ENCODE data around the gene PDE4A. TPM values are rescaled to one million over a fixed set of nuclear protein-coding genes. Genes with fewer than 3 reads are reported as not detected.

The PDE4A gene
- total and polyA plus RNA-seq, 2 of the 13 experiments (the other 11 are each of a cell fraction or from before 2014, with no cell fraction given), result 1.1 to 4.1 TPM

GRCh38 chr19:10503002-10503789, 82.9 kb downstream of the PDE4A start, which contains the start of gene KEAP1 (continued):
- peak; percentile 73; the same call in 1 of the 2 replicates for TF ChIP-seq NFAT5 (CRISPR knock-in tag; IDR thresholded peaks at IDR 0.05)
- TF ChIP-seq SMAD1 (CRISPR knock-in tag; IDR thresholded peaks at IDR 0.05; ENCODE audit: borderline replicate concordance, low read depth), result no peak
- TF ChIP-seq GATA4 (IDR thresholded peaks at IDR 0.05; ENCODE audit: borderline replicate concordance, low read depth), result no peak
- no peak for TF ChIP-seq CHD2 (IDR thresholded peaks at IDR 0.05; ENCODE audit: low read depth, low read length)
- no peak; the same call in 1 of the 2 replicates for TF ChIP-seq ZNF724P (CRISPR knock-in tag; IDR thresholded peaks at IDR 0.05; ENCODE audit: borderline replicate concordance)
- no peak; a peak in 1 of 4 replicates for TF ChIP-seq POLR2A (IDR thresholded peaks at IDR 0.05; ENCODE audit: insufficient read depth in 1 of 2, low read depth in 2 of 2, low read length in 2 of 2)
- TF ChIP-seq MYNN (CRISPR knock-in tag; IDR thresholded peaks at IDR 0.05; ENCODE audit: low read depth), result no peak
- no peak for TF ChIP-seq THAP7 (CRISPR knock-in tag; IDR thresholded peaks at IDR 0.05)
- no peak for TF ChIP-seq TSC22D2 (CRISPR knock-in tag; IDR thresholded peaks at IDR 0.05; ENCODE audit: borderline replicate concordance)
- no peak for TF ChIP-seq HNRNPUL1 (IDR thresholded peaks at IDR 0.05; ENCODE audit: low read depth, low read length)
- no peak for TF ChIP-seq ELF4 (CRISPR knock-in tag; IDR thresholded peaks at IDR 0.05; ENCODE audit: borderline replicate concordance)
- TF ChIP-seq MBNL3 (CRISPR knock-in tag; conservative IDR thresholded peaks at IDR 0.05), result no peak
- TF ChIP-seq NR2C2 (CRISPR knock-in tag; IDR thresholded peaks at IDR 0.05; ENCODE audit: borderline replicate concordance), result peak; percentile 7
- TF ChIP-seq ZBTB3 (CRISPR knock-in tag; IDR thresholded peaks at IDR 0.05; ENCODE audit: borderline replicate concordance, low read depth), result no peak
- no peak for TF ChIP-seq ZNF432 (CRISPR knock-in tag; IDR thresholded peaks at IDR 0.05; ENCODE audit: borderline replicate concordance)
- no peak for TF ChIP-seq MNT (IDR thresholded peaks at IDR 0.05)
- TF ChIP-seq ZNF207 (IDR thresholded peaks at IDR 0.05; ENCODE audit: borderline replicate concordance), result no peak
- TF ChIP-seq, protein P1, sequence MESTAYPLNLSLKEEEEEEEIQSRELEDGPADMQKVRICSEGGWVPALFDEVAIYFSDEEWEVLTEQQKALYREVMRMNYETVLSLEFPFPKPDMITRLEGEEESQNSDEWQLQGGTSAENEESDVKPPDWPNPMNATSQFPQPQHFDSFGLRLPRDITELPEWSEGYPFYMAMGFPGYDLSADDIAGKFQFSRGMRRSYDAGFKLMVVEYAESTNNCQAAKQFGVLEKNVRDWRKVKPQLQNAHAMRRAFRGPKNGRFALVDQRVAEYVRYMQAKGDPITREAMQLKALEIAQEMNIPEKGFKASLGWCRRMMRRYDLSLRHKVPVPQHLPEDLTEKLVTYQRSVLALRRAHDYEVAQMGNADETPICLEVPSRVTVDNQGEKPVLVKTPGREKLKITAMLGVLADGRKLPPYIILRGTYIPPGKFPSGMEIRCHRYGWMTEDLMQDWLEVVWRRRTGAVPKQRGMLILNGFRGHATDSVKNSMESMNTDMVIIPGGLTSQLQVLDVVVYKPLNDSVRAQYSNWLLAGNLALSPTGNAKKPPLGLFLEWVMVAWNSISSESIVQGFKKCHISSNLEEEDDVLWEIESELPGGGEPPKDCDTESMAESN (CRISPR knock-in tag; conservative IDR thresholded peaks at IDR 0.05), result no peak; the same call in 1 of the 2 replicates
